ENCODE data around the gene DRD3.

DNA sequence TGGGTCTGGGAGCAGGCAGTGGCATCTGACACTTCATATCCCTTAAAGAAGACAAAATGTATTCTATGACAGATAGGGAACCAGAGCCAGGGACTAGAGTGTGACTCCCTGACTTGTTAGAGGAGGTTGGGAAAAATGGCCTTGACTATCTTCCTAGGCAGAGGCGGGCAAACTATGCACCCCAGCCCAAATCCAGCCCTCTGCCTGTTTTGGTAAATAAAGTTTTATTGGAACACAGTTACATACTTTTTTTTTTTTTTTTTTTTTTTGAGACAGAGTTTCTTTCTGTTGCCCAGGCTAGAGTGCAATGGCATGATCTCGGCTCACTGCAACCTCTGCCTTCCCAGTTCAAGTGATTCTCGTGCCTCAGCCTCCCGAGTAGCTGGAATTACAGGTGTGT is 75.0 kb downstream of the DRD3 start:
- TF ChIP-seq, protein P1, sequence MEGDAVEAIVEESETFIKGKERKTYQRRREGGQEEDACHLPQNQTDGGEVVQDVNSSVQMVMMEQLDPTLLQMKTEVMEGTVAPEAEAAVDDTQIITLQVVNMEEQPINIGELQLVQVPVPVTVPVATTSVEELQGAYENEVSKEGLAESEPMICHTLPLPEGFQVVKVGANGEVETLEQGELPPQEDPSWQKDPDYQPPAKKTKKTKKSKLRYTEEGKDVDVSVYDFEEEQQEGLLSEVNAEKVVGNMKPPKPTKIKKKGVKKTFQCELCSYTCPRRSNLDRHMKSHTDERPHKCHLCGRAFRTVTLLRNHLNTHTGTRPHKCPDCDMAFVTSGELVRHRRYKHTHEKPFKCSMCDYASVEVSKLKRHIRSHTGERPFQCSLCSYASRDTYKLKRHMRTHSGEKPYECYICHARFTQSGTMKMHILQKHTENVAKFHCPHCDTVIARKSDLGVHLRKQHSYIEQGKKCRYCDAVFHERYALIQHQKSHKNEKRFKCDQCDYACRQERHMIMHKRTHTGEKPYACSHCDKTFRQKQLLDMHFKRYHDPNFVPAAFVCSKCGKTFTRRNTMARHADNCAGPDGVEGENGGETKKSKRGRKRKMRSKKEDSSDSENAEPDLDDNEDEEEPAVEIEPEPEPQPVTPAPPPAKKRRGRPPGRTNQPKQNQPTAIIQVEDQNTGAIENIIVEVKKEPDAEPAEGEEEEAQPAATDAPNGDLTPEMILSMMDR (IDR thresholded peaks at IDR 0.05; ENCODE audit: low read depth, low read length, poor library complexity, severe bottlenecking), result no peak
- no peak for TF ChIP-seq EZH2phosphoT487 (IDR thresholded peaks at IDR 0.05; ENCODE audit: borderline replicate concordance, low read length)

Measured in DOHH2 (cell line).